Activated B cell treated with CpG ODN at 0.5 μM for 24 hours (primary cell): ENCODE results near the gene HSD17B8. TPM values are rescaled to one million over a fixed set of nuclear protein-coding genes. Genes with fewer than 3 reads are reported as not detected.

Source experiments
- ATAC-seq: fragments of 200-7000 bp; cut with Tn5 transposase; one replicate; pipeline ENCODE4 v1.10.0; 2021; ENCODE audit warnings: low read depth, mild to moderate bottlenecking, moderate library complexity
- CTCF ChIA-PET: fragments of 350-600 bp; sonication (Branson Sonifier 250); formaldehyde crosslinking; loops from one replicate; lab custom pipeline; 2021; ENCODE audit warnings: antibody characterized with exemption; lab: Charles Lee
- POLR2A ChIA-PET: fragments of 350-600 bp; sonication (Branson Sonifier 250); formaldehyde crosslinking; loops from one replicate; lab custom pipeline; 2021; ENCODE audit warnings: antibody characterized with exemption; lab: Charles Lee
- DNase-seq: peaks from one replicate; pipeline ENCODE4 v3.0.0; 2022
- H3K27ac Mint-ChIP-seq: one replicate; pipeline ENCODE4 v1.8.0; 2020; ENCODE audit warnings: mixed read lengths
- H3K27me3 Mint-ChIP-seq: one replicate; pipeline ENCODE4 v1.8.0; 2021; ENCODE audit warnings: mixed read lengths
- H3K36me3 Mint-ChIP-seq: one replicate; pipeline ENCODE4 v1.8.0; 2021; ENCODE audit warnings: low read depth, mixed read lengths
- H3K4me1 Mint-ChIP-seq: one replicate; pipeline ENCODE4 v1.8.0; 2021; ENCODE audit warnings: mixed read lengths
- H3K4me3 Mint-ChIP-seq: one replicate; pipeline ENCODE4 v1.8.0; 2020; ENCODE audit warnings: mild to moderate bottlenecking, mixed read lengths
- H3K9me3 Mint-ChIP-seq: one replicate; pipeline ENCODE4 v1.8.0; 2020; ENCODE audit warnings: mixed read lengths
- intact Hi-C: fragments of 100-400 bp; cut with micrococcal nuclease; formaldehyde crosslinking; loops from one replicate; pipeline ENCODE4 v1.15.1; 2024
- total RNA-seq: library from RNA; stranded (reverse); gene quantifications from 2 replicates; pipeline ENCODE4 v1.2.3, GENCODE V29; 2022
- TF ChIP-seq, protein P1 (sequence below): fragments of 200-600 bp; IDR thresholded peaks from one replicate; pipeline ENCODE4 v1.8.0; 2022; ENCODE audit warnings: antibody characterized with exemption, mild to moderate bottlenecking

HSD17B8 gene
- total RNA-seq, 1 donor from 2014 or later = 12.3 TPM

DNA sequence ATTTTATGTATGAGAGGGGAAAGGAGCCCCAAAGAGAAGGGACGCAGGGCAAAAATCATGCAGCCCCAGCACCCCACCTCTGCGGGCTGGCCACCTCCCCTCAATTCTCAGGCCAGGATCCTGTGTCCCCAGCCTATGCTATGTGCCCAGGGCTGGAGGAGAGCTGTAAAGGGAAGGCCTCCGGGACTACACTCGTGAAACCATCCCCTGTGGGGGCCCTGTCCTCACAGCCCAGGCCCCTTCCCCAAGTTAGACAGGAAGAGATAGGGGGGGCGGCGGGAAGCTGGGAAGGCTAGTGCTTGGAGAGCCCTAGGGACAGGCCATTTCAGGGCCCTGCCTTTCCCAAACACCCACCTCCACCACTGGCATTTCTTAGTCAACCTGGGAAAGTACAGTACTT, 10.8 kb upstream of the HSD17B8 start:
- H3K27ac Mint-ChIP-seq = no peak overlapping the region
- ChIA-PET CTCF (no interaction called here), POLR2A (interaction anchor here (0.8 kb wide), 2 partner anchors 10 to 15 kb away, joined by 3 read pairs; partner anchors contain the start of gene RING1)
- no peaks in the 10 kb centered on the region for H3K9me3 Mint-ChIP-seq
- TF ChIP-seq, protein P1, sequence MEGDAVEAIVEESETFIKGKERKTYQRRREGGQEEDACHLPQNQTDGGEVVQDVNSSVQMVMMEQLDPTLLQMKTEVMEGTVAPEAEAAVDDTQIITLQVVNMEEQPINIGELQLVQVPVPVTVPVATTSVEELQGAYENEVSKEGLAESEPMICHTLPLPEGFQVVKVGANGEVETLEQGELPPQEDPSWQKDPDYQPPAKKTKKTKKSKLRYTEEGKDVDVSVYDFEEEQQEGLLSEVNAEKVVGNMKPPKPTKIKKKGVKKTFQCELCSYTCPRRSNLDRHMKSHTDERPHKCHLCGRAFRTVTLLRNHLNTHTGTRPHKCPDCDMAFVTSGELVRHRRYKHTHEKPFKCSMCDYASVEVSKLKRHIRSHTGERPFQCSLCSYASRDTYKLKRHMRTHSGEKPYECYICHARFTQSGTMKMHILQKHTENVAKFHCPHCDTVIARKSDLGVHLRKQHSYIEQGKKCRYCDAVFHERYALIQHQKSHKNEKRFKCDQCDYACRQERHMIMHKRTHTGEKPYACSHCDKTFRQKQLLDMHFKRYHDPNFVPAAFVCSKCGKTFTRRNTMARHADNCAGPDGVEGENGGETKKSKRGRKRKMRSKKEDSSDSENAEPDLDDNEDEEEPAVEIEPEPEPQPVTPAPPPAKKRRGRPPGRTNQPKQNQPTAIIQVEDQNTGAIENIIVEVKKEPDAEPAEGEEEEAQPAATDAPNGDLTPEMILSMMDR = no peak
- DNase-seq = no peak
- H3K36me3 Mint-ChIP-seq = peaks cover 41% of the 10 kb centered on the region
- intact Hi-C loops = loop anchor here (1.0 to 2.0 kb wide), 2 partner anchors 14 to 15 kb away; partner anchors contain the start of gene RING1
- peaks cover 18% of the 10 kb centered on the region for H3K27me3 Mint-ChIP-seq
- H3K4me1 Mint-ChIP-seq = peaks cover 38% of the 10 kb centered on the region
- ATAC-seq = no peak
- H3K4me3 Mint-ChIP-seq = peak overlapping the region; percentile 60

DNA sequence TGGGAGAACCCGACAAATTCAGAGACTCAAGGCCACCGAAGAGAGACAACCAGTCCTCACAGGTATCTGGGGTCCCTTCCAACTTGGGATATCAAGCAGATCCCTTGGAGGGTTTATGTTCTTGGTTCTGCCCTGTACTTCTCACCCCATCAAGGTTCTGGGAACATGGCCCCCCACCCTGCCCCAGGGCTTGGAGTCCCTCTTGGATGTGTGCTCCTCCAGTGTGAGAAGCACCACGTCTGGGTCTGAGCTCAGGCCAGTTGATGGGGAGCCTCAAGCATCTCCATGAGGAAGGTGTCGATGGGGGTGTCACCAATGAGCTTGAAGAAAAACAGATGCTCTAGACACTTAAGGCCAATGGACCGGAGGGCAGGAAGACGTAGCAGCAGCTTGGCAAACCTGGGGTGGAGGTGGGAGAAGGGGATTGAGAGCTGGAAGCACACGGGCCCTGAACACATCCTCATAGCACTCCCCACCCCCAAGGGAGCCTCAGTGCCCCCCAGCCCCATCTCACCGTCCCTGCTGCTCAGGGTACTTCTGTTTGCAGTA, 9.9 kb upstream of the HSD17B8 start:
- DNase-seq (no peak), ATAC-seq (no peak)
- Mint-ChIP-seq H3K27me3 (peaks cover 14% of the 10 kb centered on the region), H3K36me3 (peaks cover 43% of the 10 kb centered on the region), H3K27ac (no peak overlapping the region), H3K4me1 (peaks cover 47% of the 10 kb centered on the region), H3K4me3 (no peak overlapping the region), H3K9me3 (no peaks in the 10 kb centered on the region)
- ChIA-PET CTCF (interaction anchor here (1.5 kb wide), 1 partner anchor 54 kb away, joined by 3 read pairs; no protein-coding TSS in a partner anchor), POLR2A (interaction anchor here (0.6 kb wide), 1 partner anchor 54 kb away, joined by 3 read pairs; no protein-coding TSS in a partner anchor)
- intact Hi-C loops = no loop called here
- TF ChIP-seq, protein P1 = no peak

DNA sequence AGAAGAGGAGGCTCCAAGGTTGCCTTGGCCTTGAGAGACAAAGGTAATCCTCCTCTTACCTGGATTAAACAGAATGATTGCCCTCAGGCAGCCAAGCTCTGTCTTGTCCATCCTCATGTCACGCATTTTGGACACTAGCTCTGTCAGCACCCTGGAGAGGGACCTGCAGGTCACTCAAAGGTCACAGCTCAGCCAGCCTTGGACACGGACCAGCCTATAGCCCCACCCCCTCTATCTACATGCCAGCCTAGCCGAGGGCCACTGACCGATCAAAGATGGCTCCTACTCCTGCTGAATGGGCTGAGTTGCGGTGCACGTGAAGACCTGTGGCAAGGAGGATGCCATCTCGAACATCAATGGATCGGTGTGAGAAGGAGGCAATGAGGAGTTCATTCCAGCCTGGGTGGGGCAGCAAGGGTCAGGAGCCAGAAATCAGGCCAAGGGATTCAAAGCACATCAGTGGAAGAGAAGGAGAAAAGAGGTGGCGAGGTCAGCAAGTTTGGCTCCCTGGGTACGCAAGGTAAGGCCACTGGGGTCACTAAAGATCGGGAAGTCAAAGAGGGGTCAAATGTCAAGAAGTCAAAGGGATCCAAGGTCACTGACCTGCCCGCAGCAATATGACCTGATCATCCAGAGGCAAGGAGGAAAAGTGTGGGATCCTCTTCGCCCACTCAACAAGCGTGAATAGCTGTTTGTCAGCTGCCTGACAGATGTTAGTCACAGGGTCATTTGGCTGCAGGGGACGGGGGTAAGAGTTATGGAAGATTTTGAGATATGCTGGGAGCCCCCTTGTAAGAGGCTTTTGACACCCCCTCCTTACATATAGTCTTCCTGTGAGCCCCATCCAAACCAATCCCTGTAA, 8.9 kb upstream of the HSD17B8 start:
- DNase-seq (no peak), ATAC-seq (no peak)
- H3K36me3 Mint-ChIP-seq = peaks cover 47% of the 10 kb centered on the region
- no peak overlapping the region for H3K27ac Mint-ChIP-seq
- CTCF ChIA-PET = interaction anchor here (1.5 kb wide), 1 partner anchor 53 kb away, joined by 3 read pairs; no protein-coding TSS in a partner anchor
- no peaks in the 10 kb centered on the region for H3K9me3 Mint-ChIP-seq
- TF ChIP-seq, protein P1 = no peak
- intact Hi-C loops = no loop called here
- POLR2A ChIA-PET = interaction anchor here (0.6 kb wide), 1 partner anchor 12 kb away, joined by 4 read pairs; no protein-coding TSS in a partner anchor
- peaks cover 52% of the 10 kb centered on the region for H3K4me1 Mint-ChIP-seq
- peaks cover 8% of the 10 kb centered on the region for H3K27me3 Mint-ChIP-seq
- H3K4me3 Mint-ChIP-seq = no peak overlapping the region

DNA sequence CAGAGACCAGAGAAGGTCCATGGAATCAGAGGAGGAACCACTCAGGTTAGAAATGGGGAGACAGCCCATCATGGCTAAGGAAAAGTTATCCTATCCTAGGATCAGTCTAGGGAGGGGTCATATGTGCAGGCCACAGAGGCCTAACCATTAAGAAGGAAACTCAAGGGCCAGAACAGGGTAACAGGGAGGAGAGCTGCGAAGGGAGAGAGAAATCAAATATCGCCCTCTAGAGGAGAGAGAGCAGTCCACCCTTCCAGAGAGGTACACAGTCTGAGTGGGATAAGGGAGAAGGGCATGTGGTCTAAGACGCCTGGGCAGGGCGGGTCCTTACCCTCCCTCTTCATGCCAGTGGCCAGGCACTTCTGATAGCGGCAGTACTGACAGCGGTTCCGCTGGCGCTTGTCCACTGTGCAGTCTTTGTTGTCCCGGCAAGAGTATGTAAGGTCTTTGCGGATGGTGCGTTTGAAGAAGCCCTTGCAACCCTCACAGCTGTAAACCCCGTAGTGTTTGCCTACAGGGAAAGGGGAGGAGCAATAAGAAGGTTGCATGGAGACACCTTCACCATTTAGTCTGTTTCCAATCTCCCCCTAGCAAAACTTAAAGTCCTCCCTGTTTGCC, 6.9 kb upstream of the HSD17B8 start:
- TF ChIP-seq, protein P1 = no peak
- H3K36me3 Mint-ChIP-seq = peaks cover 64% of the 10 kb centered on the region
- ATAC-seq (peak; percentile 18), DNase-seq (no peak)
- peak overlapping the region; percentile 56 for H3K27ac Mint-ChIP-seq
- intact Hi-C loops = loop anchor here (1.0 kb wide), 1 partner anchor 36 kb away; no protein-coding TSS in a partner anchor
- POLR2A ChIA-PET = interaction anchor here (0.6 to 3.4 kb wide), 5 partner anchors 9 to 226 kb away, joined by 3 to 36 read pairs (median 3); partner anchors contain the start of gene RING1
- no peaks in the 10 kb centered on the region for H3K27me3 Mint-ChIP-seq
- H3K4me1 Mint-ChIP-seq = peaks cover 61% of the 10 kb centered on the region
- peak overlapping the region; percentile 63 for H3K4me3 Mint-ChIP-seq
- no peaks in the 10 kb centered on the region for H3K9me3 Mint-ChIP-seq
- CTCF ChIA-PET = interaction anchor here (0.7 to 2.7 kb wide), 9 partner anchors 11 to 197 kb away, joined by 3 to 13 read pairs (median 3); partner anchors contain the start of gene RING1
